NCI-H510A (cell line): Measurements from ENCODE around the gene FXR2.

Experiments used
- DNase-seq: peaks from one replicate; lab custom pipeline; 2025; lab: John Stamatoyannopoulos, UW

FXR2 gene

DNA sequence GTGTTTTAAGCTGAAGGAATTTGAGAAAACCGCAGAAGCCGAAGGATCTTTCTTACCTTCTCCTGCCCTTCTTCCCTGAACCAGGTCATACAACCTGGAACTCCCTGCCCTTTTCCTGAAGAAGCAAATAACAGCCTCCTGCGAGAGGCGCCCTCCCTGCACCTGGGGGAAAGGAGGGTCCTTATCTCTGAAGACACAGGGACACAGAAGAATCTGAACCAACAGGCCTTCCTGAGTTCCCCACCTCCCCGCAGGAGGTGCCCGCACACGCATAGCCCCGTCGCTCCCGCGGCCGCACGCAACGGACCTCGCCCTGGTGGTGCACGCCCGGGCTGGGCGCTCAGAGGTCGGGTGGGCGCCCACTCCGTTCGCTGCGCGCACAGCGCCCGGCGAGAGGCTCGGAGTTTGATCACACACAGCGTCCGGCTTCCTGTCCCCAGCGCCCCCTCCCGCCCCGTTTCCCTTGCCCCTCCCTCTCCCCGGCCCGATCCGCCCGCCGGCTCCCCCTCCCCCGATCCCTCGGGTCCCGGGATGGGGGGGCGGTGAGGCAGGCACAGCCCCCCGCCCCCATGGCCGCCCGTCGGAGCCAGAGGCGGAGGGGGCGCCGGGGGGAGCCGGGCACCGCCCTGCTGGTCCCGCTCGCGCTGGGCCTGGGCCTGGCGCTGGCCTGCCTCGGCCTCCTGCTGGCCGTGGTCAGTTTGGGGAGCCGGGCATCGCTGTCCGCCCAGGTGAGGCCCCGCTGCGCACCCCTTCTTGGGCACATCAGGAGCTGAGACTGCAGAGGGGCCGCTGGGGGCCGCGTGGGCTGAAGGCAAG, 65.9 kb downstream of the FXR2 start, which contains the start of gene TNFSF12:
TNFSF12 (plus strand) TSS at position 474 of the 816 bp plus-strand sequence; CDS start at position 570, 96 bp downstream.
- DNase-seq: no peak

DNA sequence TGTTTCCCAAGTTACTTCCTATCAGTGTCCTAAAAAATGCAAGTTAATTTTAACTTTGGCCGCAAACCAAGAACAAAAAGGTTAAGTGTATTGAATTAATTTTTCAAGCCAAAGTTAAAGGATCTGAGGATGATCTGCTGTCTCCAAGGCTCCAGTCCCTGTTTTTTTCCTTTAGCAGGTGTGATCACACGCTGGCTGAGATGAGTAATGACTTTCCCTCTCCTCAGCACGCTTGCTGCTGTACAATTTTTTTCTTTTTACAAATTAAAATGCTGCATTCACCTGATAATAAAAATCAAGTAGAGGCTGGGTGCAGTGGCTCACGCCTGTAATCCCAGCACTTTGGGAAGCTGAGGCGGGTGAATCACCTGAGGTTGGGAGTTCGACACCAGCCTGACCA, 69.8 kb downstream of the FXR2 start:
- no peak for DNase-seq
